NOMO-1 treated with DMSO at 0.1 percent for 48 hours (cell line): ENCODE results near the gene SORCS2.
"Not testable (repeated sequence)": the region's sequence is repeated elsewhere in the genome, so short reads cannot be mapped to it uniquely, and the experiment has no call there.

Experiments
- DNase-seq: peaks from one replicate; lab custom pipeline; 2025; ENCODE audit not compliant: unreplicated experiment; lab: John Stamatoyannopoulos, UW

The SORCS2 gene

GRCh38 chr4:7159923-7160322, 32.4 kb upstream of the SORCS2 start:
- no peak for DNase-seq

DNA sequence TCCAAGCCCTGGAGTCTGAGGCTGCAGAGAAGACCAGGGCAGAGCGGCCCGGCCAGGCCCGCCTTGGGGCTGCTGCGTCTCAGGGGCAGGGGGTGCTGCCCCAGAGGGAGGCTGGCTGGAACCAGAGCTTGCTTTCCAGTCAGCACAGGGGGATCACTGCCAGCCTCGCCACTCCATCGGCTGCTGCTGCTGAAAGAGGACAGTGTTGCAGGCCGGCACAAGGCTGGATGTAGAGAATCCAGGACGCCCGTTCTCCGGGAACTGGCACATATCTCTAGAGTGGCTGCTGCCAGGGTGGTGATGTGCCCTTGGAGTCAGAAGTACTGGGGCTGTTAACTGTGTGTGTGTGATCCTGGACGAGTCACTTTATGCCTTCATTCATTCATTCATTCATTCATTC, 31.9 kb upstream of the SORCS2 start:
- no peak for DNase-seq

GRCh38 chr4:7160951-7161440, 31.3 kb upstream of the SORCS2 start:
- no peak for DNase-seq

DNA sequence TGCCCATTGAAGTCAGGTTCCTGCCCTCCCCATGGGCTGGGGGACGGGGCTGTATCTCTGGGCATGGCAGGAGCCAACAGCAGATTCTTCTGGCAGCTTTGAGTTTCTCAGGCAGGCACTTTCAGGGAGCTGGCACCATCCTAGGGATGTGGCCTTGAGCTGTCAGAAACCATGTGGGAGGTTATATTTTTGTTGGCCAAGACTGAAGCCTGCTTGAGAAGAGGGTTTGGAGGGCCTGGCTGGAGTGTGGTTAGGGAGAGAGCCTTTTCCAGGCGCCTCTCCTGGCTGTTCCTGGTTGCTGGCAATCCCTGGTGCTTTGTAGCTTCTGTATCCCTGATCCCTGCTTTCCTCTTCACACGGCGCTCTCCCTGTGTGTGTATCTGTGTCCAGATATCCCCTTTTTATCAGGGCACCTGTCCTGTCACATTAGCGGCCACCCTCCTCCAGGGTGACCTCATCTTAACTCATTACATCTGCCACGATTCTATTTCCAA, 30.6 kb upstream of the SORCS2 start:
- no peak for DNase-seq

DNA sequence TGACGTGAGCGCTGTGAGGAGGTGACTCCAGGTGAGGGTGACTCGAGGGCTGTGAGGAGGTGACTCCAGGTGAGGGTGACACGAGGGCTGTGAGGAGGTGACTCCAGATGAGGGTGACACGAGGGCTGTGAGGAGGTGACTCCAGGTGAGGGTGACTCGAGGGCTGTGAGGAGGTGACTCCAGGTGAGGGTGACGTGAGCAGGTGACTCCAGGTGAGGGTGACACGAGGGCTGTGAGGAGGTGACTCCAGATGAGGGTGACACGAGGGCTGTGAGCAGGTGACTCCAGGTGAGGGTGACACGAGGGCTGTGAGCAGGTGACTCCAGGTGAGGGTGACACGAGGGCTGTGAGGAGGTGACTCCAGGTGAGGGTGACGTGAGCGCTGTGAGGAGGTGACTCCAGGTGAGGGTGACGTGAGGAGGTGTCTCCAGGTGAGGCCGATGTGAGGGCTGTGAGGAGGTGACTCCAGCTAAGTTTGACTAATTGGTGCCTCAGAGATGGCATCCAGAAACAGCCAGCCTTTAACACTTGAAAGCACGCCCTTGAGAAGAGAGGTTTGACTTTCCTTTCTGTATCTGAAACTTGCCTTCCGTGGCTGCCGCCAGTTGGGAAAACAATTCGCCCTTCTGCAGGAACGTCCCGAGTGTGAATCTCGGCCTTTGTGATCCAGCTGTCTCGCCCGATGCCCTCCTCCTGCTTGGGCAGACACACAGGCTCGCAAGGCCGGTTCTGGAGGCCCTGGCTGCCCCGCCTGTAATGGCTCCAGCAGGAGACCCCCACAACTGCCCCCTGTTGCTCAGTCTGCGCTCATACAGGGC, 27.1 kb upstream of the SORCS2 start:
- not testable (repeated sequence) for DNase-seq

GRCh38 chr4:7165874-7166201, 26.5 kb upstream of the SORCS2 start:
- DNase-seq = no peak

GRCh38 chr4:7166237-7166636, 26.1 kb upstream of the SORCS2 start:
- DNase-seq = no peak

DNA sequence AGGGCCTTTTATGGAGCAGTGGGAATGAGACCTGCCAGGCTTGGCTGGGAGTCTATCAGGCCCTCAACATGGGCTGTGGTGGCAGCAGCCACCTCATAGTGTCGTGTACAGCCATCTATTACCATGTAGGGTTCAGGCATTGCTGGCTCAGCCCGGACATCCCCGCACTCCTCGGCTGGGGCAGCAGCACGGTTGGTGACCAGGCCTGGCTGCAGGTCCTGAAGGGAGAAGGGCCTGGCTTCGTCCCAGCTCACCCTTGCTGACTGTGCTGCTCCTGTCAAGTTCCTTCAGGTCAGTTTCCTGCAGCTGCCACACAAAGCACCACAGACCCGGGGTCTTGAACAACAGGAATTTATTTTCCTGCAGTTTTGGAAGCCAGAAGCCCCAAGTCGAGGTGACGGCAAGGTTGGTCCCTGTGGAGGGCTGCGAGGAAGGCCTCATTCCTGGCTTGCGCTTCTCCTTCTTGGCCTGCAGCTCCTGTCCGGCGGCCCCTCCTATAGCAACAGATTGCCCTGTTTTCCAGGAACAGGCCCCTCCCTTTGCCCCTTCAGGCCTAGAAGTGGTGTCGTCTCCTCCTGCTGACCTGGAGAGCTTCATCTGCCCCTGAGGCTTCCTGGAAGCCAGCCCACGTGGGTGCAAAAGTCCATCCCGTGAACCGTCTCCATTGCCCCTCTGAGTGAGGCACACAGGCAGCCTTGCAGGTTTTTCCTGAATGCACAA, 25.2 kb upstream of the SORCS2 start:
- DNase-seq = no peak

DNA sequence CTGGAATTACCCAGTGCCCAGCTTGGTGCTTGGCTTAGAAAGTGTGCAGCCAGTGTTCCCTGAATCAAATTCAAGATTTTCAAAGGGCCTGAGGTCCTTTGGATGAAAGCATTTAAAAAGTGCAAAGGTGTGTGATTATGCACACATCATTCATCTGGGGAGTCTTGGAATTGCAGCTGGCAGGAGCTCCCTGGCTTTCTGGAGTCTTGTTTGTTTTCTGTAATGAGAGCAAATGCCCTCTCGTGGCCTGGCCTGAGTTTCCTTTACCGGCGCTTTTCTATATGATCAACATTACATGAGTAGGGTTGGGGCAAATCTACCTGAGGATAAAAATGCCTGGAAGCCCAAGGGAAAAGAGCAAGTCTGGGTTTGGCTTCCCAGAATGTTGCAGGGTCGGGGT, 24.6 kb upstream of the SORCS2 start:
- no peak for DNase-seq

- DNase-seq = no peak
Measured at GRCh38 chr4:7168106-7168505, 24.2 kb upstream of the SORCS2 start.

DNA sequence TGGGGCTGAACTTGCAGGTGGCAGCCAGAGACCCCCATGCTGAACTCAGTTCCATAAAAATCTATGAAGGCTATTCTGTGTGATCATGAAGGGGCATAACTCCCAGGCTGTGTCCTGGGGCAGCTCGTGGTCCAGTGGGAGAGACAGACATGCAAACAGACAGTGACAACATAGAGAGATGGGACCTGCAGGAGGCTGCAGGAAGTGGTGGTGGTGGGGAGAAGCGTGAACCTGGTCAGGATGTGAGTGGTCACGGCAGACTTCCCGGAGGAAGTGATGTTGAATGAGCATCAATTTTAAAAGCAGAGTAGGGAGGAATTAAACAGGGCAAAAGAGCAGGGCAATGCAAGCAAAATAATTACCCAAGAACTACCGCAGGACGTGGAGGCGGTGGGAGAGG, 23.2 kb upstream of the SORCS2 start:
- no peak for DNase-seq

- no peak for DNase-seq
Measured at GRCh38 chr4:7170012-7170411, 22.3 kb upstream of the SORCS2 start.

DNA sequence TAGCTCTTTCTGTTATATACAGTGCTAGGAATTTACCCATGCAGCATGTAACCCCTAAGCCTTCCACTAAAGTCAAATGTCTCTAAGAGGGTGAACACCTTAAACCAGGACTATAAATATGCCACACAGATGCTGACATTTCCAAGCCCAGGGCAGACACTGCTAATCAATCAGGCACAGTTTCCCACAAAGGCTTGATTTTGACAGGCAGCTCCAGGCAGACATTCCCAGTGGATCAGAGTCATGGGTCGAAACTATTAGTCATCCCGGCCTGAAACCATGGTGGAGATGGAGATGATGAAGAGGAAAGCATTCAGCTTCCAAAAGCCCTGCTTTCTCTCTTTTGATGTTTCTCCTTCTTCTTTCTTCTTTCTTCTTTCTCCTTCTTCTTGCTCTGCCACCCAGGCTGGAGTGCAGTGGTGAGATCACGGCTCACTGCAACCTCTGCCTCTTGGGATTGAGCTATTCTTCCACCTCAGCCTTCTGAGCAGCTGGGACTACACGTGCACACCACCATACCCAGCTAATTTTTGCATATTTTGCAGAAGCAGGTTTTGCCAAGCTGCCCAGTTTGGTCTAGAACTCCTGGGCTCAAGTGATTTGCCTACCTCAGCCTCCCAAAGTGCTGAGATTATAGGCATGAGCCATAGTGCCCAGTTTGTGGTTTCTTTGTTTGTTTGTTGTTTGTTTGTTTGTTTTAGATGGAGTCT, 21.0 kb upstream of the SORCS2 start:
- no peak for DNase-seq

- DNase-seq = no peak
Measured at GRCh38 chr4:7172508-7172907, 19.8 kb upstream of the SORCS2 start.

- no peak for DNase-seq
Measured at GRCh38 chr4:7172946-7173345, 19.4 kb upstream of the SORCS2 start.

- DNase-seq = no peak
Measured at GRCh38 chr4:7173841-7174449, 18.4 kb upstream of the SORCS2 start.

DNA sequence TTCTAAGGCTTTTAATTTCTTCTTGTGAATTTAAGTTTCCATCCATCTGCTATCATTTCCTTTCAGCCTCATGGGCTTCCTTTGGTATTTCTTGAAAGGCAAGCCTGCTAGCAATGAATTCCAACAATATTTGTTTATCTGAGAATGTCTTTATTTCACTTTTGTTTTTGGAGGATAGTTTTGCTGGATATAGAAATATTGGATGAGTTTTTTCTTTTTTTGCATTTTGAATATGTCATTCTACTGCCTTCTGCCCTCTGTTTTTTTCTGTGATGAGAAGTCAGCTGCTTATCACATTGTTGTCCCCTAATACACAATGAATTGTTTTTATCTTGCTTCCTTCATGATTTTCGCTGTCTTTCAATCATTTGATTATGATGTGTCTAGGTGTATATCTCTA, 13.2 kb upstream of the SORCS2 start:
- DNase-seq = no peak

- DNase-seq = no peak
Measured at GRCh38 chr4:7180938-7181337, 11.4 kb upstream of the SORCS2 start.

DNA sequence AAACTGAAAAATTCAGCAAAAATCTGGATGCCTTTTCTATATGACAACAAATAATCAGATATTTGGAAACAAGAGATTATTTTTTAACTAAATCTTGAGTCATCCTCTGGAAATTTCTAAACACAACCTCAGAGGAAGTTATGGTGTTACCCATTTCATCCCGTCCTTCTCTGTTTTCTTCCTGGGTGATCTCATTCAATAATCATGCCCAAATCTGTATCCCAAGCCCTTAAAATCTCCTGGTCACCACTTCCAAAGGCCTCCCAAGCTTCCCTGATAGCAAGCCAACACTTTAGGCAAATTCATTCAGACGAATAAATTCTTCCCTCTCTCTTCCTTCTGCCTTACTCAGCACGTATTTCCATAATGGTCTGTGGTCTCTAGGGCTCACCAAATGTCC, 9.7 kb upstream of the SORCS2 start:
- no peak for DNase-seq

- DNase-seq = no peak
Measured at GRCh38 chr4:7183161-7183560, 9.2 kb upstream of the SORCS2 start.

GRCh38 chr4:7183780-7184460, 8.4 kb upstream of the SORCS2 start:
- DNase-seq = no peak
